ENCODE data around the gene TTC6. TPM values are rescaled to one million over a fixed set of nuclear protein-coding genes. Genes with fewer than 3 reads are reported as not detected.

Gene TTC6
- total RNA-seq, 2 donors from 2014 or later = 0.14 TPM; not detected in 1

DNA sequence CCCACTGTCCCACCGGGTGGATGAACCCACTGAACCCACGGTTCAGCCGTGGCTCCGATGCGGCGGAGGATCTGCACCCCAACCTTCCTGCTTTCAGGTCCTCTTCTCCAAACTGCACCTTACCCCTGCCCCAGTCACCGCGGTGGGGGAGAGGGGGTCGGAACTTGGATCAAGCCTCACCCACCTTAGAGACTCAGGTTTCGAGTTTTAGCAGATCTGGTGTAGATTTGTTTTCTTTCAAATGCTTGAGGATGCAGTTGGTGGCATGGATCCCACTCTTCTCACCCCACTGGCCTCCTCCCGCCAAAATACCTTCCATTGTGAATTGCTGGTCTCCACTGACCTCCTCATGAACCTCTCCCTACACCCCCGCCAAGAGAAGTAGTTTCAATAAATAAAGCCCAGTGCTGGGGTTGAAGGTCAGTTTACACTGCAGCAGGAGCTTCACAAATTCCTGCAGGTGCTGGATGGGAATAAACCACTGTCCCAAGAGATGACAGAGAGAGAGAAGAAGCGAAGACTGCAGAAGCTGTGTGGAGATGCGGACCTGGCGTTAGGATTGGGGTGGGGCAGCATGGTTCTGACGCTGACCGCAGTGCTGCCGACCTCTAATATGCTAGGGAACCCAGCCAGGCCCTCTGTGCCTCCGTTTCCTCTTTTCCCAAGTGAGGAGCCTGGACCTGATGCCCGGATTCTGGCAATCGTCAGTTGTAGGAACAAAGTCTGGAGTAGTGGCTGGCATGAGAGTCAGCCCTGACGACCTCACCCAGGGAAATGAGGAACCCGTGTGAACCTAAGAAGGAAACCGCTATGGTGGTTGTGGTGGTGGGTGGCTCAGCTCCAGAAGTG, 7.4 kb downstream of the TTC6 start:
- no peak overlapping the region for H3K4me3 ChIP-seq
- no peak for DNase-seq (ENCODE audit: low spot score)
- H3K9me3 ChIP-seq = no peaks in the 10 kb centered on the region
- TF ChIP-seq, protein P1, sequence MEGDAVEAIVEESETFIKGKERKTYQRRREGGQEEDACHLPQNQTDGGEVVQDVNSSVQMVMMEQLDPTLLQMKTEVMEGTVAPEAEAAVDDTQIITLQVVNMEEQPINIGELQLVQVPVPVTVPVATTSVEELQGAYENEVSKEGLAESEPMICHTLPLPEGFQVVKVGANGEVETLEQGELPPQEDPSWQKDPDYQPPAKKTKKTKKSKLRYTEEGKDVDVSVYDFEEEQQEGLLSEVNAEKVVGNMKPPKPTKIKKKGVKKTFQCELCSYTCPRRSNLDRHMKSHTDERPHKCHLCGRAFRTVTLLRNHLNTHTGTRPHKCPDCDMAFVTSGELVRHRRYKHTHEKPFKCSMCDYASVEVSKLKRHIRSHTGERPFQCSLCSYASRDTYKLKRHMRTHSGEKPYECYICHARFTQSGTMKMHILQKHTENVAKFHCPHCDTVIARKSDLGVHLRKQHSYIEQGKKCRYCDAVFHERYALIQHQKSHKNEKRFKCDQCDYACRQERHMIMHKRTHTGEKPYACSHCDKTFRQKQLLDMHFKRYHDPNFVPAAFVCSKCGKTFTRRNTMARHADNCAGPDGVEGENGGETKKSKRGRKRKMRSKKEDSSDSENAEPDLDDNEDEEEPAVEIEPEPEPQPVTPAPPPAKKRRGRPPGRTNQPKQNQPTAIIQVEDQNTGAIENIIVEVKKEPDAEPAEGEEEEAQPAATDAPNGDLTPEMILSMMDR (IDR thresholded peaks at IDR 0.05) = no peak
- peaks cover 6 to 20% of the 10 kb centered on the region in 2 donors for H3K4me1 ChIP-seq (ENCODE audit: control insufficient read depth in 1 of 2, low read depth in 2 of 2)
- ATAC-seq (ENCODE audit: insufficient number of reproducible peaks, low FRiP score, low read depth) = no peak
- H3K27me3 ChIP-seq (replicated peaks; ENCODE audit: insufficient read depth) = peaks cover 35% of the 10 kb centered on the region
- no peak overlapping the region for H3K27ac ChIP-seq
- no peaks in the 10 kb centered on the region for H3K36me3 ChIP-seq

DNA sequence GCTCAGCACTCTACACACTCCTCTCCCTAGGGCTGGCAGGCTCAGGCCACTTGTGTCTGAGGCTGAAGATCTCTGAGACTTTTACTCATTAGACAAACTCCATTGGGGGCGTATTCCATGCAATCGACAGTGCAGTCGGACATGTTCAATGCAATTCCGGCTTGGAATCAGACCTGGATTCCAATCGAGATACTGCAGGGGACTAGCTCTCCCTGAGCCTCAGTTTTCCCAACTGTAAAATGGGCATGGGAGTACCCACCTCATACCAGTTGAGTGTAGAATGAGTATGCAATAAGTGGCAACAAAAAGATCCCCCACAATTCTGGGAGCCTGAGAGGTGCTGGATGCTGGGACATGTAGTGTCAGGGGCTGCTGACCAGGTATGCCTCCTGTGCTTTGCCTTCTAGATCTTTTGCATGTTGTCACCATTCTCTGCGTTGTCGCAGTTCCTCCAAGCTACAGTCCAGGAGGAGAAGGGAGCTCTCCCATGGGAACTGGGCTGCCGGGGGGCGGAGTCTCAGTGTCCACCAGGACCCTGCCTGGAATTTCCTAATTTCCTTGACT, 8.3 kb downstream of the TTC6 start:
- Histone ChIP-seq H3K27ac (no peak overlapping the region), H3K27me3 (replicated peaks; ENCODE audit: insufficient read depth) (peaks cover 25% of the 10 kb centered on the region), H3K36me3 (no peaks in the 10 kb centered on the region), H3K4me1 (ENCODE audit: control insufficient read depth in 1 of 2, low read depth in 2 of 2) (peaks cover 6 to 12% of the 10 kb centered on the region in 2 donors), H3K9me3 (no peaks in the 10 kb centered on the region), H3K4me3 (no peak overlapping the region)
- no peak for ATAC-seq (ENCODE audit: insufficient number of reproducible peaks, low FRiP score, low read depth)
- DNase-seq (ENCODE audit: low spot score) = no peak
- TF ChIP-seq, protein P1 (IDR thresholded peaks at IDR 0.05) = no peak

DNA sequence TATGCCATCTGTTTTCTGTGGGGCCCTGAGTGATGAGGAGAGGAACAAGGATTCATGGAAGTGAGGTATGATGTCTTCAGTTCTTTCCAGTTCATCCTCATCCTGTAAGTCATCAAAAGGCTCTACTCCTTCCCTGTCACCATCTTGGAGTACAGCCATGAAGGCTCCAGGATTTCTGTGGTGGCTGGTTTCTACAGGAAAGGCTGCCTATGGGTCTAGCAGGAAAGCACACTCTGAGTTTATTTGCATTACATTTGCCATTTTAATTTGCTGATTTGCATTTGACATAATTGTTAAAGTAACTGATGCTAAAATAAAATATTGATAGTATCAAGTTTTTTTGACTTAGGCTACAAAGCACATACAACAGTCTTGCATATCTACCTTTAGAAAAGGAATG, 11.2 kb downstream of the TTC6 start:
- no peak overlapping the region for H3K27ac ChIP-seq
- TF ChIP-seq, protein P1 (IDR thresholded peaks at IDR 0.05) = no peak
- no peaks in the 10 kb centered on the region for H3K4me1 ChIP-seq (ENCODE audit: control insufficient read depth in 1 of 2, low read depth in 2 of 2)
- H3K36me3 ChIP-seq = no peaks in the 10 kb centered on the region
- H3K4me3 ChIP-seq = no peak overlapping the region
- no peaks in the 10 kb centered on the region for H3K27me3 ChIP-seq (replicated peaks; ENCODE audit: insufficient read depth)
- no peak for DNase-seq (ENCODE audit: low spot score)
- H3K9me3 ChIP-seq = no peaks in the 10 kb centered on the region
- ATAC-seq (ENCODE audit: insufficient number of reproducible peaks, low FRiP score, low read depth) = no peak

DNA sequence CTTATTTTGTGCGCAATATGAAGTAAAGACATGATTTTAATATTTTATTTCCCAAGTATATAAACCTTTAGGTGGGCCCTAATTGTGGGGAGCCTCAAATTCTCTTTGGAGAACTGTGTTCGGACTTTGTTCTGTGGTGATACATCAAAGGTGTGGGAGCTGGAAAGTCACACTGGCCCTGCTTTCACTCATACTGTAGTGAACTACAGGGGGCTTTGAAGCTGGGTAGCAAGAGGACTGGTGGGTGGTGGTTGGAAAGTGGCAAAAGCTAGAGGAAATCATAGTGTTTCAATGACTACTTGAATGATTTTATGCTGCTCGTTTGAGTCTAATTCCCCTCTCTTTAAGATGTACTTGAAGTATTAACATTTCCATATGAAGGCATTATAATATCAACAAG, 13.2 kb downstream of the TTC6 start:
- Histone ChIP-seq H3K4me1 (ENCODE audit: control insufficient read depth in 1 of 2, low read depth in 2 of 2) (no peaks in the 10 kb centered on the region), H3K9me3 (peaks cover under 1% of the 10 kb centered on the region), H3K27ac (no peak overlapping the region), H3K36me3 (no peaks in the 10 kb centered on the region), H3K4me3 (no peak overlapping the region), H3K27me3 (replicated peaks; ENCODE audit: insufficient read depth) (no peaks in the 10 kb centered on the region)
- TF ChIP-seq, protein P1 (IDR thresholded peaks at IDR 0.05) = no peak
- ATAC-seq (ENCODE audit: insufficient number of reproducible peaks, low FRiP score, low read depth) = no peak
- no peak for DNase-seq (ENCODE audit: low spot score)

DNA sequence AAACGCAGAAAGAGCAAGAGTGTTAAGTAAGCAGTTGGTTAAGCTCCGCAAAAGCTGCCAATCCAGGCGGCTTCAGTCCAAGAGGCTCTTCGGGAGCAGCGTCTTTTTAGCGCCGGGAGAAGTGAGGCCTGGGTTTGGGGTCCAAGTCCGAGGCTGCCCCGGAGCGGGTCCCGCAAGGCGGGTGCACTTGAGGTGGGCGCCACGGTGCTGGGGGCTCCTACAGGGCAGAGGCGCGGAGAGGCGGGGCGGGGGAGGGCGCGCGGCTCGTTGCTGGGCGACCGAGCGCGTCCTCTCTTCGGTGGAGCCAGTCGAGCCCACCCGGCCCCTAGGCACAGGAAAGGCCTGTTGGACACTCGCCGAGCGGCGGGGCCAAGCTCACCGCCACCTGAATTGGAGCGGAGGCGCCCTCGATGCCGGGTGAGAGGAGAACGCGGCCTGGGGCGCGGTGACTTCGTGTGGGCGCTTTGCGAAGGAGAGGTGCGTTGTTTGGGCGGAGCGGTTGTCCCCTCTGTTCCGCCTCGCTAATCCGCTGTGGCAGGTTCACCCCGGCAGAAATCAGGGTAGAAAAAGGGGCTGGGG, 15.6 kb downstream of the TTC6 start:
- H3K4me1 ChIP-seq (ENCODE audit: control insufficient read depth in 1 of 2, low read depth in 2 of 2) = no peaks in the 10 kb centered on the region
- DNase-seq (ENCODE audit: low spot score) (no peak), ATAC-seq (ENCODE audit: insufficient number of reproducible peaks, low FRiP score, low read depth) (no peak)
- H3K27ac ChIP-seq = no peak overlapping the region
- peaks cover 19% of the 10 kb centered on the region for H3K9me3 ChIP-seq
- H3K36me3 ChIP-seq = no peaks in the 10 kb centered on the region
- no peak overlapping the region for H3K4me3 ChIP-seq
- TF ChIP-seq, protein P1 (IDR thresholded peaks at IDR 0.05) = no peak
- H3K27me3 ChIP-seq (replicated peaks; ENCODE audit: insufficient read depth) = no peaks in the 10 kb centered on the region
